Peyer's patch (tissue), 4 donors: ENCODE results near the gene BHLHA15.

ENCODE experiments used
- CTCF ChIP-seq, 6 experiments: fragments of 450-650 bp in 4 of 6; fragments of 200-600 bp in 2 of 6; sonication (generic) in 1 of 6; IDR thresholded peaks; one replicate each; pipeline ENCODE4 v1.5.1; 2017 to 2019; ENCODE audit warnings: antibody characterized with exemption in 6 of 6, mild to moderate bottlenecking in 3 of 6, moderate library complexity in 1 of 6
- POLR2A ChIP-seq, 2 donors: fragments of 450-650 bp; IDR thresholded peaks; one replicate each; pipeline ENCODE4 v1.5.1; 2017; ENCODE audit warnings: antibody characterized with exemption in 2 of 2, mild to moderate bottlenecking in 2 of 2, moderate library complexity in 2 of 2

DNA sequence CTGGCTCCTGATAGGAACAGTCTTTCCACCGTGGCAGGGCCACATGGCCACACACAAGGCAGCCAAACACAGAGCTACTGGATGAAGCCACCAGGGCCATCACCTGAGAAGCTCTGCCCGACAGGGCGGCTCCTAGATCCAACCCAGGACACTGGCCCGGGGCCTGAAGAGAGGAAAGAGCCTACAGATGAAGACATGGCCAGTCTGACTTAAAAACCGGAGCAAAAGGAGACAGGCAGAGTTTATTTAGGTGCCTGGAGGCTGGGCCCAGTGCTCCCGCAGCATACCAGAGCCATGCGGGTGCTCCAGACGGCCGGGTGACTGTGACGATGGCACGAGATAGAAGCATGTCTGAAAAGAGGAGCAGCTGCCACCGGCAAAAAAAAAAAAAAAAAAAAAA lies 36.9 kb downstream of the BHLHA15 start:
- TF ChIP-seq CTCF (IDR thresholded peaks at IDR 0.05) = no peak
- no peak for TF ChIP-seq POLR2A (IDR thresholded peaks at IDR 0.05)
